HG03439 (cell line): ENCODE measurements around the gene GPS1.

Source experiments
- ATAC-seq: cut with Tn5 transposase; IDR thresholded peaks from one replicate; pipeline ENCODE4 v1.9.1; 2021; ENCODE audit warnings: mild to moderate bottlenecking, moderate library complexity; ENCODE audit not compliant: unreplicated experiment

GPS1 gene

GRCh38 chr17:82051776-82052637, at the start of gene GPS1, which contains the start of gene RFNG:
TSS of gene GPS1 (plus strand) at chr17:82051898. CDS start at chr17:82051932, 34 bp downstream.
TSS of gene RFNG (minus strand) at chr17:82051811. CDS start at chr17:82051766, 45 bp downstream.
- no peak for ATAC-seq

DNA sequence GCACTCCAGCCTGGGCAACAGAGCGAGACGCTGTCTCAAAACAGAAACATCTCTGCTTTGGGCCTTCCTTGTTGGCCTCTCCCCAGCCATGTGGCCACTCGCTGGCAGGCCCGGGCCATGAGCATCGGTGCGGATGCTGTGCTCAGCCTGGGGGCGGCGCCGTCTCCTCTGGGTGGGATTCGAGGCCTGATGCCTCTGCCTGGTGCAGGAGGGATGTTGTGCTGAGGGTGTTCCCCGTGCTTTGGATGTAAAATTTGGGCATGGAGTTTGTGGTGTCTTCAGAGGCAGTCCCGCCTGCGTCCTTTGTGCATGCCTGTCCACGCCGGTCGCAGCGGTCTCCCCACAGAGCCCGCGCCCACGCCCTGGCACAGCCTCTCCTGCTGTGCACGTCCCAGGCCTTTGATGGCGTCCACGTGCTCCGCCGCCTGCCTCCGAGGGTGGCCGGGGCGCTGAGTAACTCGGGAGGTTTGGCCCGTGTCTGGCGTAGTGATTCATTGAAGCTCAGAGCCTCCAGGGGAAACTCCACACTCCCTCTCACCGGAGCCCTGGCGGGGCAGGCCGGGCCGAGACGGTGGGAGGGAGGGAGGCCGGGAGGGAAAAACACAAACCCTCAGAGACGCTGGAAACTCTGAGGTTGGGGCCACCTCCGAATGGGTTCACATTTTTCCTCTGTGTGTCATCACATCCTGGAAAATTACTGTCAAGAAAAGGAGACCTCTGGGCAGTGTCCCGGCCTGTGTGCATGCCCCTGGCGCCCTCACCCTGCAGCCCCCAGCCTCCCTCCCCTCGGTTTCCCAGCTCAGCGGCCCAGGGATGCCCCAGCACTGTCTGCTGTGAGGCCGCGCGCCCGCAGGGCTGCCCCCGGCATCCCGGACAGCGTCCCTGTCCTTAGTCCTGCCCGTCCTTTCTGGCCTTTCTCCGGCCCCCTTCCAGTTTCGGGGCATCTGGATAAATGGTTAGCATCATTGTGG, 48.0 kb upstream of the GPS1 start:
- ATAC-seq = no peak

DNA sequence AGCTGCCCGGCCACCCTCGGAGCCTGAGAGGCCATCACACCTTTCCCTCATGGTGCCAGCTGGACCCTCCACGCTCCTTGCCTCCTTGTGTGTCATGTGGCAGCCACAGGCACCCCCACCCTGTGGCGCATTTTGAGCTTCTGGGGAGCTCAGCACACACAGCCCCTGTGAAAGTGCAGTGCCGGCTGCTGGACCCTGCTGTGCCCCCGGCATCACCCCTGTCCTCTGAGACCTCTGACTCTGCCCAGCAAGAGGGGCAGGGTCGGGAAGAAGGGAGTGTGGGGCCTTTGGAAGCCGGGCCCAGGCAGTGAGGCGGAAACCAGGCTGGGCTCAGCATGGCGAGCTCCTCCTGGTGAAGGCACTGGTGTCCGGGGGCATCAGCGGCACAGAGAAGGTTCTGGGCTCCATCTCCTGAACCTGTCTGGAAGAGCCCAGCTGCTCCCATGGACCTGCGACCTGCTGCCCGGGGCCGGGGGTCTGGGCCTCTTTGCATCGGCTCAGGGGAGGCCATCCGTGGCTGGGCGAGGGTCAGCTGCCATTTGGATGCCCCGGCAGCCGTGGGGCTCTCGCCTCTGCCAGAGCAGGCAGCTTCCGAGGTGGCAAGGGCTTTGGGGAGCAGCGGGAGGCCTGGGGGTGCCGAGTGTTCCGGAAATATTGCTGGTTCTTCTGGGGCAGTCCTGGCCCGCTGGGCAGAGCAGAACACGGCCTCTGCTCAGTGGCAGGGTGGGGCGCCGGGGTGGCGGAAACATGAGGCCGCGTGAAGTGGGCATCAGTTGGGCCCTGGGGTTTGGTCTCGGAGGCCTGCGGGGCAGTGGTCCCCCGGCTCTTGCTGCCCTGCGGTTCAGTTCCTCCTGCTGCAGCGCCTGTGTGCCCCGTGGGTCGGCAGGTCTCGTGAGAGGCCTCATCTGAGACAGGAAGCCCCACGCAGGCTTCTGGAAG, 46.9 kb upstream of the GPS1 start:
- ATAC-seq = no peak

- ATAC-seq = no peak
Measured at GRCh38 chr17:82005701-82006348, 45.9 kb upstream of the GPS1 start.

GRCh38 chr17:82006468-82007227, 45.0 kb upstream of the GPS1 start:
- ATAC-seq = no peak

GRCh38 chr17:82007228-82007494, 44.5 kb upstream of the GPS1 start:
- ATAC-seq = no peak

DNA sequence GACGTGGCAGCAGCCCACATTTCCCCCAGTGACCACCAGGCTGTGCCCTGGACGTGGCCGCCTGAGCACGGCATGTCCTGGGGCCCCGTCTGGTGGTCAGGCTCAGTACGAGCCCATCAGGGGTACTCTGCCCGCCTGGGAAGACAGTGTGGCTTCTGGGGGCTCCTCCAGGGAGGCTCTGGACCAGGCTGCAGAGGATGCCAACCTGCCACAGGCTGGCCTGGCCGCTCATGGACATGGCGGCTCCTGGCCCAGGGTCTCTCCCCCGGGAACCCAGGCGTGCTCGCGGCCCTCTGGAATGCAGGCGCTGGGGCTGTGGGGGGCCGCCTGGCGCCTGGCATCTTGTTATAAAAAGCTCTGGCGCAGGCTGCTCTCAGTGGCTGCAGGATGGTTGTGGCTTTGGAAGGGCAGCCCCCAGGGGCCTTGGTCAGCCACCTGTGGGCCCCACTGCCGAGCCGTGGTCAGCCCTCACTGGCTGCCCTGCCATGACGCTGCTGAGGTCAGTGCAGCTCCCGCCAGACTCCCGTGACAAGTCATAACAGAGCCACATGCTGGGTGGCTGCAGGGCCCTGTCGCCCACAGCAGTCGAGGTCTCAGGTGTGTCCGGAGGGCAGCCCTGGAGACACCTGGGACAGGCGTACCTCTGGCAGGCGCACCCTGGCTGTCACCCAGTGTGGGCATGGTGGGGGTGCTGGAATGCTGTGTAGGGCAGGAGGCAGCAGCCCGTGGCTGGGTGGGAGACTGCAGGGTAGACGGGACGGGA, 44.0 kb upstream of the GPS1 start:
- no peak for ATAC-seq

- ATAC-seq = no peak
Measured at GRCh38 chr17:82008258-82008940, 43.3 kb upstream of the GPS1 start.

DNA sequence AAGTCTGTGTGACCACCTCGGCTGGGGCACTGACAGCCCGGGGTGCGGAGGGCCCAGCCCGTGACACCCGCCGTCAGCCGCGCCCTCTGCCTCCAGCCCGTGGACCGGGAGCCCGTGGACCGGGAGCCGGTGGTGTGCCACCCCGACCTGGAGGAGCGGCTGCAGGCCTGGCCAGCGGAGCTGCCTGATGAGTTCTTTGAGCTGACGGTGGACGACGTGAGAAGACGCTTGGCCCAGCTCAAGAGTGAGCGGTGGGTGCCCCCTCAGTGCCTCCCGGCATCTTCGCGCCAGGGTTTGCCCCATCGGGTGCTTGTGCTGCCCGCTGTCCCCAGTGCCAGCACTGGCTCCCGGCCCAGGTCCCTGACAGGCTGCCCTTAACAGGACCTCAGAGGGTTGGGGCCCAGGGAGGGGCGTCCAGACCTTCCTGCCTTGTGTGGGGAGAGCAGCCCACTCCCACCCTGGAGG, 42.7 kb upstream of the GPS1 start:
- no peak for ATAC-seq

GRCh38 chr17:82009413-82009812, 42.3 kb upstream of the GPS1 start:
- ATAC-seq = no peak

DNA sequence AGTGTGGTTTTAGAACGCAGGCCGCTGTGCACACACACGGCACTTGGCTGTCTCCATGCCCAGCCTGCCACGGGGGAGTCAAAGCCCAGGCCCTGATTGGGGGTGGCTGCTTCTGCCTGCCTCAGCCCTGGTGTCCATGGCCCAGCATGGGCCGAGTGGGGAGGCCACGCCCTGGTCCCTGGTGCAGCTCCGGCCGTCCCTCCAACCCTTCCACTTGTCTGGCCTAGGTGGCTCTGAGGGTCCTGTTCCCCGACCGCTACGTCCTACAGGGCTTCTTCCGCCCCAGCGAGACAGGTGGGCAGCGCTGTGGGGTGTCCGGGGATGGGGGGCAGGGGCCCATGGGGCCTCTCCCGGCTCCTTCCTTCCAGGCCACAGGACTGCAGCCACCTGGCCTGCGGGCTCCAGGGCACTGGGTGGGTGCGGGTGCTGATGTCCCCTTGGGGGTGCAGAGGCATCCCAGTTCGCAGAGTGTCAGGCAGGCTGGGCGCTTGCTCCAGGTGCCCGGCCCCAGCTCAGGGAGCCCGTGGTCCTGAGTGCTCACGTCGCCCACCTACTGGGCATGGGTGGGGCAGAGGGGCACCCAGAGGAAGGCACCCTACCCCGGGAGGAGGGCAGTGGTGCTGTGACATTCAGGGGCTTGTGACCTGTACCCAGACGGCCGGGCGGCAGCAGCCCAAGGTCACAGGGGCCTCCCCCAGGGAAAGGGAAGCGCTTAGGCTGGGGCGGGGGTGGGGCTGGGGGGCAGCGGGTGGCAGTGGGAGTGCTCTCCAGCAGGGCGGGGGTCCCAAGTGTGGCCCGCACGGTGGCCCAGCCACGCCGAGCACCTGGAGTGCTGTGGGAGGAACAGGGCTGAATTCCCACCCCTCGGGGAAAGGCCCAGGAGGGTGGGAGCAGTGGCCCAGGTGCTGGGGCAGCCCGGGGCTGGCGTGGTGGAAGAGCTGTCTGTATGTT, 40.8 kb upstream of the GPS1 start:
- ATAC-seq = no peak

DNA sequence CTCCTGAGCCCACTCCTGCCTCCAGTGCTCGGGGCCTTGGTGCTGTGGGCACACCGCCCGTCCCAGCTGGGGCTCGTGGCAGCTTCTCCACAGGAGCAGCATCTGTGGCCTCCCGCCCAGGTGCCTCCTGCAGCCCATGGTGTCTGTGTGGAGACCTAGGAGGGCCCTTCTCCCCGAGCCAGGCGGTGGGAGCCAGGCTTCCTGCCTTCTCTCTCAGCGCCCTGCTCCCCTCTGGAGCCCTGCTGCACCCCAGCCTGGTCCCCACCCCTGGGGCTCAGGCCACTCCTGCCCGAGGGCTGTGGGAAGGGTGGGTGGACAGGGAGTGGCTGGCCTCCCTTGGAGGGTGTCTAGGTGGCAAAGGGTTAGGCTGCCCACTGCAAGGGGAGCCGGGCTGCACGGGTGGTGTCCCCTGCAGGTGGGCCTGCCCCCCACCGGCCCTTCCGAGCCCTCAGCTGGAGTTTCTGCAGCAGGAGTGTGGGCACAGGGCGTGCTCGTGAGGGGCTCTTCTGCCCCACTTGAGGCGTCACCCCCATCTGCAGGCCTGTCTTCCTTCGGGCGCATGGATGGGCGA, 40.0 kb upstream of the GPS1 start:
- no peak for ATAC-seq

DNA sequence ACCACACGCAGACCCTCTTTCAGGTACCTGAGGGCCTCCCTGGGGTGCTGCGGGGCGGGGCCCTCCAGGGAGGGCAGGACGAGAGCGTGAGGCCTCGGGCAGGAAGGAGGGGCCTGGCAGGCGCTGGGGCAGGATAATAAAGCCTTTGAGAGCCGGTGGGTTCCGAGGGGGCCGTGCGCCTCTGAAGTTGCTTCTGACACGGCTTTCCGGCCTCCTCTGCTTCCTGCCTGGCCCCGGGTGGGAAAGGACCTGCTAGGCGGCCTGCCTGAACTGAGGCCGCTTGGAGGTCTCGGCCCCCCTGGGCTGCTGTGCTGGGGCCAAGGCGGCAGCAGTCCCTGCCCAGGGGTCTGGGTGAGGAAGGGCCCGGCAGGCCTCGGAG, 39.4 kb upstream of the GPS1 start:
- ATAC-seq = no peak

GRCh38 chr17:82012640-82013295, 38.9 kb upstream of the GPS1 start:
- no peak for ATAC-seq

- ATAC-seq = no peak
Measured at GRCh38 chr17:82013341-82013740, 38.4 kb upstream of the GPS1 start.

DNA sequence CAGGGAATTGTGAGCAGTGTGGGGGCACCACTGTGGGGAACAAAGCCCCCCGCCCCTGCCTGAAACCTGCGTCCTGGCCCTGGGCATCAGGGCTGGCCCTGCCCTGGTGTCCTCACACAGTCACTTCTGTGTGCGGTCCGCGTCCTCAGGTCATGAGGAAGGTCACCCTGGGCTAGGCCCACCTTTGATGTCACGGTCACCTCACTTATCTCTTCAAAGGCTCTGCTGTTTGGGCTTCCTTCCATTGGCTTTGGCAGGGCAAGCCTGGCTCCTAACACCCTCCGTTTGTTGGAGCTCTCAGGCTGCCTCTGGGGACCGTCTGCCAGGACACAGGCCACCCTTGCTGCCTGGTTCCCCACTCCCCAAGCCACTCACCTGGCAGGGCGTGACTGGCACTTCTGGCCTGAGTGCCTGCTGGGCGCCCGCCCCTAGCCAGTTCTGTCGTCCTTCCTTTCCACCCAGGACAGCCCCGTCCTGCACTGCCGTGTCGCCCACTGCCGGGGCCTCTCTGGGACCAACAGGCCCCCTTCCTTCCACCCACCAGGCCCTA, 37.9 kb upstream of the GPS1 start:
- no peak for ATAC-seq
